Activated naive CD8-positive, alpha-beta T cell treated with anti-CD3 and anti-CD28 coated beads, Interleukin-2, amount 50 U/mL, for 16 hours (primary cell): ENCODE results near the gene M6PR.

Source experiments
- DNase-seq: peaks from one replicate; pipeline ENCODE4 v3.0.0-alpha.2; 2020; ENCODE audit warnings: low read depth, low spot score

M6PR gene

GRCh38 chr12:8949342-8950220 lies at the start of gene M6PR:
Gene M6PR, minus strand, starts transcription at chr12:8949645. Its CDS starts 3,241 bp downstream, at chr12:8946404.
- DNase-seq: peak; percentile 80

- DNase-seq: no peak
Observed at GRCh38 chr12:8996682-8997405, 47.4 kb upstream of the M6PR start.

DNA sequence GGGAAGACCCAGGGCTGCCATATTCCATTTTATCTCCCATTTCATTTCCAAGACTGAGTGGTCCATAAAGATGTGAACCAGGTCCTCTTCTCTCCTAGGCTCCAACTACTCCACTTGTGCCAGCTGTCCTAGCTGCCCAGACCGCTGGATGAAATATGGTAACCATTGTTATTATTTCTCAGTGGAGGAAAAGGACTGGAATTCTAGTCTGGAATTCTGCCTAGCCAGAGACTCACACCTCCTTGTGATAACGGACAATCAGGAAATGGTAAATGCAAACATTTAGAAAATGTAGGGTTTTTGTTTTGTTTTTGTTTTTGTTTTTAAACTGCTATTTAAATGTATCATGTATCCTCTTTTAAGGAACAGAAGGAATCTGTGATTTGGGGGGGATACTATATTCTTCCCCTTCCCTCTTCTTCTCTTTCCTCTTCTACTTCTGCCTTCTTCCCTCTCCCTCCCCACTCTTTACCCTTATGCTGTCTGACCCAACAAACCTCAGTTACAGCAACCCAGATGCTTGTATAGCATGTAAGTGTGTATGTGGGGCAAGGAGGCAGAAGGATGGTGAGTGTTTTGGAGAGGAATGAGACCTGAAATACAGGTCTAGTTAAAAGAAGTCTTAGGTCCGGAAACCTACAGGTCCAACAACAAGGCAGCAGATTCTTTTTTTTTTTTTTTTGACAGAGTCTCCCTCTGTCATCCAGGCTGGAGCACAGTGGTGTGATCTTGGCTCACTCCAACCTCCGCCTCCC lies 45.8 kb upstream of the M6PR start:
- no peak for DNase-seq

DNA sequence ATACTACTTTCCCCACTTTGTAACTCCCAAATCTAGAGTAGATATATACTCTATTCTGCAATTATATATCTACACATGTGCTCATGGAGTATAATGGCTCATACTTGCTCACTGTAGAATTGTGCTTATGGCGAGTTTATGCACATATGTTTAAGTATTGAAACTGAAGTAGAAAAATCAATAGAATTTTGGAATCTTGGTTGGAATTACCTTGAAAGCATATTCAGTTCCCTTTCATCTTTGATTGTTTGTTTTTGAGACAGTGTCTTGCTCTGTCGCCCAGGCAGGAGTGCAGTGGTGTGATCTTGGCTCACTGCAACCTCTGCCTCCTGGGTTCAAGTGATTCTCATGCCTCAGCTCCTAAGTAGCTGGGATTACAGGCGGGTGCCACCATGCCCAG lies 44.4 kb upstream of the M6PR start:
- no peak for DNase-seq

DNA sequence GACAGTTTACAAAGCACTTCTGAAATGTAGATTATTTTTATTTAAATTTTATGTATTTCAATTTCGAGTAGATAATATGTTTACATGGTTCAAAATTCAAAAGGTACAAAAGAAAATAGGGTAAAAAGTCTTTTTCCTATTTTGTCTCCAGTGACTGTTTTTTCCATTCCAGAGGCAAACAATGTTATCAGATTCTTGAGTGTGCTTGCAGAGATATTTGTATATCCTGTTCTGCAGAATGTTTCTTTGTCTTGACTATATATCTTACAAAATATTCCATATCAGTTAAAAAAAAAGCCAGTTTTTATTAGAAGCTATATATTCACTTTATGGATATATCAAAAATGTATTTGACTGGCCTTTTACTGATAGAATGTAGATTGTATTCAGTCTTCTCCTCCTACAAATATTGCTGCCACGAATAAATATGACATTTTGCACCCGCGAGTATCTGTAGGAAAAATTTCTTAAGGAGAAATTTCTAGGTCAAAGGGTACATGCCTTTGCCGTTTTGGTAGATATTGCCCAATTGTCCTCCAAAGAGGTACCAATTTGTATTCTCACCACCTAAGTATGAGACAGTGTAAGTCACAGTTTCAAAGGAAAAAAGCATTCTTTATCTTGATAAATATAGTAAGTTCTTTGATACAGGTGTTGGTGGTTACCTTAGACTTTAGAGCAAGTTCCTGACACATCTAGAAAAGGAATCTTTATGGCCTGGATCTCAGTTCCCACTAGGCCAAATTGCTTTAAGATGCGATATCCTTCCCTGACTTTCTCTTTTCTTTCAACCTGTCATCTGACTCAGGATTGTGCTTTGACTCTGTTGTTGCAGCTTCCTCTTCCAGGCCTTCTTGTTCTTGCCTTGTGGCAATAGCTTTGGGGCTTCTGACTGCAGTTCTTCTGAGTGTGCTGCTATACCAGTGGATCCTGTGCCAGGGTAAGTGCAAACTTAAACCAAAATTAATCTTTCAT lies 42.2 kb upstream of the M6PR start:
- no peak for DNase-seq

DNA sequence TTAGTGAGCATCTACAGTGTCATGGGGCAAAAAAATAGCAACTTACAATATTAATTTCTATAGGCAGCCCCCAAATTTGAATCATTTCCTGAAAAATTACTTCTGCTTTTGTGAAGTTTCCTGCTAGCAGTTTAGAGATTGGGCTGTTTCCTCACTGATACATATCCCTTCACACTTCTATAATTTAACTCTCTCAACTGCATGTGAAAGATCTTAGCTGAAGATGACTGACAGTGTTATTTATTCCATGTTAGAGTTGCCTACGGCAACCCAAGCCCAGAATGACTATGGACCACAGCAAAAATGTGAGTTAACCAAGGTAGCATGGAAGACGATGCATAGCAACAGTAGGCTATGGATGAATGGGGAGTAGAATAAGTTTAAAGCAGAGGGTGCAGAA lies 40.0 kb upstream of the M6PR start, which contains the start of gene KLRG1:
TSS of gene KLRG1 (plus strand) at position 134 of the 400 bp plus-strand sequence. CDS start at position 224, 90 bp downstream.
- DNase-seq: no peak

DNA sequence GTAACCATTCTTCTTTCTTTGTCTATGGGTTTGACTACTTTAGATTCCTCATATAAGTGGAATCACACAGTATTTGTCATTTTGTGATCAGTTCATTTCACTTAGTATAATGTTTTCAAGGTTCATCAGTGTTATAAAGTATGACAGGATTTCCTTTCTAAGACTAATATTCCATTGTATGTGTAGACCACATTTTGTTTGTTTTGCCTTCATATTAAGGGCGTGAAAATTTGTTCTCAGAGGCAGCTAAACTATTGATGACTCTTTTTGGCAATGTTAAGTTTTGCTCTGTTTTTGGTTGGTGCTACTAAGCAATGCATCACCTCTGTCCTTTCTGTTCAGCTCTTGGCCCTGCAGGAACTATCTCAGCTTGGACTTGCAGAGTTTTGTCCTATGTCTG lies 38.2 kb upstream of the M6PR start:
- DNase-seq: no peak

GRCh38 chr12:8987163-8987562 lies 37.7 kb upstream of the M6PR start:
- no peak for DNase-seq

- DNase-seq: no peak
Observed at GRCh38 chr12:8985213-8985754, 35.8 kb upstream of the M6PR start.

DNA sequence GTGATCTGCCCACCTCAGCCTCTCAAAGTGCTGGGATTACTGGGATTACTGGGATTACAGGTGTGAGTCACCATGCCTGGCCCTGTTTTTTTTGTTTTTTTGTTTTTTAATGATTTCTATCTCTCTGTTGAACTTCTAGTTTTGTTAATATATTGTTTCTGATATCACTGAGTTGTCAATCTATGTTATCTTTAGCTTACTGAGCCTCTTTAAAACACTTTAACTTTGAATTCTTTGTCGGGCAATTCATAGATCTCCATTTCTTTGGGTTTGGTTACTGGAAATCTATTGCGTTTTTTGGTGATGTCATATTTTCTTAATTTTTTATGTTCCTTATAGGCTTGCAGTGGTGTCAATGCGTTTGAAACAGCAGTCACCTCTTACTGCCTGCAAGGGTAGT lies 30.7 kb upstream of the M6PR start:
- DNase-seq: no peak

DNA sequence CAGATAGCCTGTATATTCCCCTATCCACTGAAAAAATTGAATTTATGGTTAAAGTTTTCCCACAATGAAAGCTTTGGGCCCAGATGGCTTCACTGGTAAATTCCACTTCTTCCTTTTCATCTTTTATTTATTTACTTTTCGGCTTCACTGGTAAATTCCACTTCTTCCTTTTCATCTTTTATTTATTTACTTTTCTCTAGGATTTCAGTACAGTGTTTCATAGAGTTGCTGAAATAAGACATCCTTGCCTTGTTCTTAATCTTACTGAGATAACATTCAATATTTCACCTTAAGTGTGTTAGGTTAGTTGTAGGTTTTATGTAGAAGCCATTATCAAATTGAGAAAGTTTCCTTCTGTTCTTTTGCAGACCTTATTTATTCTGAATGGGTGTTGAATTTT lies 21.0 kb upstream of the M6PR start:
- DNase-seq: no peak

DNA sequence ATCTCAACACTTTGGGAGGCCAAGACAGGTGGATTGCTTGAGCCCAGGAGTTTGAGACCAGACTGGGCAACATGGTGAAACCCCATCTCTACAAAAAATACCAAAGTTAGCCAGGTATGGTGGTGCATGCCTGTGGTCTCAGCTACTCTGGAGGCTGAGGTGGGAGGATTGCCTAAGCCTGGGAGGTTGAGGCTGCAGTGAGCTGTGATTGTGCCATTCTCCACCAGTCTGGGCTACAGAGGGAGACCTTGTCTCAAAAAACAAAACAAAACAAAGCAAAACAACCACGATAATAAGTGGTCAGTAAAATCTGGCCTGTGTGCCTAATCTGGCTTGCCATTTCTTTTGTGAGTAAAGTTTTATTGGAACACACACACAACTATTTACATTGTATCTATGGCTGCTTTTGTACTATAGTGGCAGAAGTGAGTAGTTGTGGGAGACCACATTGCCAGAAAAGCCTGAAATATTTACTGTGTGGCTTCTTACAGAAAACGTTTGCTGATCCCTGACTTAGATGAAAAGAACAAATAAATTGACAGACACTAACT lies 20.5 kb upstream of the M6PR start:
- DNase-seq: no peak

- no peak for DNase-seq
Observed at GRCh38 chr12:8968761-8969160, 19.3 kb upstream of the M6PR start.

DNA sequence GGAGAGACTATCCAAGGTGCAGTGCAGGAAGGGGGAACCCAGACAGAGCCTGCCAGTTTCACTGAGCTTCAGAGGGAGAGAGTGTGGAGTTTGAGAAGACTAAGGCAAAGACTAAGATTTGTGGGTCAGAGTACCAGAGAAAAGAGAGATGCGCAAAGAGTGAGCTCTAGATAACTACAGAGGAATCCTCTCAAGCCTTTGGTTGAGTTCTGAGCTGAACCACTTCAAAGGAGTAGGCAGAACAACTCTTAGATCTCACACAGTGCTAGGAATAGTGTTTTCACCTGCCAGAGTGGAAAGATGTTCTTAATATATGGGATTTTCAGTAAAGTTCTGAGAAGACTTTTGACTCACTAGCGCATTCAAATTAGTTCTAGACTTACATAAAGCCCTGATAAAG lies 10.7 kb upstream of the M6PR start:
- DNase-seq: no peak

DNA sequence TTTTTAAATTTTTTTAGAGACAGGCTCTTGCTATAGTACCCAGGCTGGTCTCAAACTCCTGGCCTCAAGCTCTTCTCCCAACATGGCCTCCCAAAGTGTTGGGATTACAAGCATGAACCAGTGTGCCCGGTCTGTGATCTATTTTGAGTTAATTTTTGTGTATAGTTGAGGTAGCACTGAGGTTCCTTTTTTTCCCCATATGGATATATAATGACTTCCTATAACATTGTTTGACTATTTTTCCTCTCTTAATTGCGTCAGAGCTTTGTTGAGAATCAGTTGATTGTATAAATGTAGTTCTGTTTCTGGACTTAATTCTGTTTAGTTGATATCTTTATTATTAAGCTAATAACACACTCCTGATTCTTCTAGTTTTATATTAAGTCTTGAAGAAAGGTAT lies 8.6 kb upstream of the M6PR start:
- no peak for DNase-seq

GRCh38 chr12:8957561-8957960 lies 8.1 kb upstream of the M6PR start:
- no peak for DNase-seq

- DNase-seq: no peak
Observed at GRCh38 chr12:8956772-8957171, 7.3 kb upstream of the M6PR start.

- no peak for DNase-seq
Observed at GRCh38 chr12:8956073-8956472, 6.6 kb upstream of the M6PR start.

- DNase-seq: no peak
Observed at GRCh38 chr12:8953773-8954402, 4.4 kb upstream of the M6PR start.

DNA sequence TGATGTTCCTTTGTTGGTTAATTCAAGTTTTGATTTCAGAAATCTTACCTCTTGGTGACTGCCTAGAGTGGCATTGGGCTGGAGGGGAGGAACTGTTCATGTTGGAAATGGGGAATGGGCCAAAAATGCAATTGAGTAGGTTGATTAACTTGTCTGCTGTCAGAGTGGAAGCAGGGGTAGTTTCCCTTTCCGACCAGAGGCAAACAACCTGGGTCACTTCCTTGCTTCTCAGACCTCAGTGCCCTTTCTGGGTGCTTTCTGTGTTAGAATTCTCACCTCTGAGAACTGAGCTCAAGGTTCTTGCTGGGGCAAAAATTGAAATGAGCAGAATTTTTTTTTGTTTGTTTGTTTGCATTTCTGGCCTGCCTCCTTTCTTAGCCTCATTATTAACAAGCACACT lies 2.3 kb upstream of the M6PR start:
- DNase-seq: no peak
